ENCODE results near the gene SMAD6. TPM values are rescaled to one million over a fixed set of nuclear protein-coding genes. Genes with fewer than 3 reads are reported as not detected.

SMAD6 gene
- total and polyA plus RNA-seq, 2 experiments from 2014 or later = 26.6 to 35.4 TPM

DNA sequence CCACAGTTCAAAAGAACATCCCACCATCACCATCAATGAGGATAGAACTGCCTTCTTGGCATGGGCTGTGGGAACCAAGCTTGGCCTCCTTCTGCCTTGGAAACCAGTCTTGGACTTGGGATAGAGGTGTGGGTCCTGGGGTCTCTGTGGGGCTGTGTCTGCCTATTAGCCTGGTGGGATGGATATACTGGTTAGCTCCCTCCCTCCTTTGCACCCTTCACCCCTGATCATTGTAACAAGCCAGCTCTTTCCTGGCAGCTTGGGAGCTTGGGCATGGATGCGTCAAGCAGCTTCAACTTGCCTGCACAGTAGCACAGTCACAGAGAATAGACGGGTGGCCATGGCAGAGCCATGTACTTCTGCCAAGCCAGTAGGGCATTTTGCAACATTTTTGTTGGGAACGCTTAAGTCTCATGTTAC is 65.2 kb downstream of the SMAD6 start:
- TF ChIP-seq EZH2 (IDR thresholded peaks at IDR 0.05; ENCODE audit: borderline replicate concordance) (no peak), EZH2phosphoT487 (IDR thresholded peaks at IDR 0.05; ENCODE audit: low read depth, severe bottlenecking, unreplicated experiment) (no peak)
- TF ChIP-seq, protein P1, sequence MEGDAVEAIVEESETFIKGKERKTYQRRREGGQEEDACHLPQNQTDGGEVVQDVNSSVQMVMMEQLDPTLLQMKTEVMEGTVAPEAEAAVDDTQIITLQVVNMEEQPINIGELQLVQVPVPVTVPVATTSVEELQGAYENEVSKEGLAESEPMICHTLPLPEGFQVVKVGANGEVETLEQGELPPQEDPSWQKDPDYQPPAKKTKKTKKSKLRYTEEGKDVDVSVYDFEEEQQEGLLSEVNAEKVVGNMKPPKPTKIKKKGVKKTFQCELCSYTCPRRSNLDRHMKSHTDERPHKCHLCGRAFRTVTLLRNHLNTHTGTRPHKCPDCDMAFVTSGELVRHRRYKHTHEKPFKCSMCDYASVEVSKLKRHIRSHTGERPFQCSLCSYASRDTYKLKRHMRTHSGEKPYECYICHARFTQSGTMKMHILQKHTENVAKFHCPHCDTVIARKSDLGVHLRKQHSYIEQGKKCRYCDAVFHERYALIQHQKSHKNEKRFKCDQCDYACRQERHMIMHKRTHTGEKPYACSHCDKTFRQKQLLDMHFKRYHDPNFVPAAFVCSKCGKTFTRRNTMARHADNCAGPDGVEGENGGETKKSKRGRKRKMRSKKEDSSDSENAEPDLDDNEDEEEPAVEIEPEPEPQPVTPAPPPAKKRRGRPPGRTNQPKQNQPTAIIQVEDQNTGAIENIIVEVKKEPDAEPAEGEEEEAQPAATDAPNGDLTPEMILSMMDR (IDR thresholded peaks at IDR 0.05; ENCODE audit: poor library complexity) = no peak
- Histone ChIP-seq H3K4me3 (no peak overlapping the region), H3K4me1 (ENCODE audit: insufficient read depth) (peaks cover 92% of the 10 kb centered on the region), H3K4me2 (no peak overlapping the region), H3K36me3 (replicated peaks; ENCODE audit: insufficient read depth, low read depth) (no peaks in the 10 kb centered on the region), H2AFZ (no peak overlapping the region), H3K79me2 (peaks cover 93% of the 10 kb centered on the region), H3K9me3 (ENCODE audit: low read depth) (no peaks in the 10 kb centered on the region), H4K20me1 (ENCODE audit: insufficient read depth, poor library complexity, severe bottlenecking) (peaks cover 16% of the 10 kb centered on the region), H3K27ac (peak overlapping the region; percentile 98), H3K9me2 (replicated peaks; ENCODE audit: insufficient read depth) (no peaks in the 10 kb centered on the region), H3K27me3 (no peaks in the 10 kb centered on the region)
- WGBS (ENCODE audit: low lambda C conversion rate, missing lambda C conversion rate) = 93% methylated on average over 3 of the region's 3 CpGs
- no peak for DNase-seq (ENCODE audit: low spot score)

DNA sequence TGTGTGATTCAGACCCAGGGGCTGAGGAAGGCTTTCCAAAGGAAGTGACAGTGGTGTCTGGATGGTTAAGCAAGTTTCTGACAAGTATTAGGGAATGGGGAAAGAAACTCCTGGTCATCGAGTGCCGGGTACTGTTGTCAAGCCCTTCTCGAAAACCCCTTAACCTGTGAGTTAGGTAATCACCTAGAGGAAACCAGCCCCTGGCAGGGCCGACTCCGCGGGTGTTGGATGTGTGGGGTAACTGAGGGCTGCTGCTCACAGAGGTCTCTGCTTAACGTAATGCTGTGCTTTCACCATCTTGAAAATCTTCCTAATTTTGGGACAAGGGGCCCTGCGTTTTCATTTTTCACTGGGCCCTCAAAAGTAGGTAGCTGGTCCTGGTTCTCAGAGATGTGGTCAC is 67.0 kb downstream of the SMAD6 start:
- Histone ChIP-seq H3K4me3 (no peak overlapping the region), H4K20me1 (ENCODE audit: insufficient read depth, poor library complexity, severe bottlenecking) (peaks cover 16% of the 10 kb centered on the region), H3K4me1 (ENCODE audit: insufficient read depth) (peaks cover 92% of the 10 kb centered on the region), H3K27me3 (no peaks in the 10 kb centered on the region), H3K79me2 (peaks cover 83% of the 10 kb centered on the region), H2AFZ (no peak overlapping the region), H3K36me3 (replicated peaks; ENCODE audit: insufficient read depth, low read depth) (no peaks in the 10 kb centered on the region), H3K9me2 (replicated peaks; ENCODE audit: insufficient read depth) (no peaks in the 10 kb centered on the region), H3K4me2 (no peak overlapping the region), H3K9me3 (ENCODE audit: low read depth) (no peaks in the 10 kb centered on the region), H3K27ac (peak overlapping the region; percentile 98)
- no peak for DNase-seq (ENCODE audit: low spot score)
- 94% methylated on average over 8 of the region's 8 CpGs for WGBS (ENCODE audit: low lambda C conversion rate, missing lambda C conversion rate)
- TF ChIP-seq, protein P1 (IDR thresholded peaks at IDR 0.05; ENCODE audit: poor library complexity) = no peak
- TF ChIP-seq EZH2 (IDR thresholded peaks at IDR 0.05; ENCODE audit: borderline replicate concordance) = no peak
- no peak for TF ChIP-seq EZH2phosphoT487 (IDR thresholded peaks at IDR 0.05; ENCODE audit: low read depth, severe bottlenecking, unreplicated experiment)

DNA sequence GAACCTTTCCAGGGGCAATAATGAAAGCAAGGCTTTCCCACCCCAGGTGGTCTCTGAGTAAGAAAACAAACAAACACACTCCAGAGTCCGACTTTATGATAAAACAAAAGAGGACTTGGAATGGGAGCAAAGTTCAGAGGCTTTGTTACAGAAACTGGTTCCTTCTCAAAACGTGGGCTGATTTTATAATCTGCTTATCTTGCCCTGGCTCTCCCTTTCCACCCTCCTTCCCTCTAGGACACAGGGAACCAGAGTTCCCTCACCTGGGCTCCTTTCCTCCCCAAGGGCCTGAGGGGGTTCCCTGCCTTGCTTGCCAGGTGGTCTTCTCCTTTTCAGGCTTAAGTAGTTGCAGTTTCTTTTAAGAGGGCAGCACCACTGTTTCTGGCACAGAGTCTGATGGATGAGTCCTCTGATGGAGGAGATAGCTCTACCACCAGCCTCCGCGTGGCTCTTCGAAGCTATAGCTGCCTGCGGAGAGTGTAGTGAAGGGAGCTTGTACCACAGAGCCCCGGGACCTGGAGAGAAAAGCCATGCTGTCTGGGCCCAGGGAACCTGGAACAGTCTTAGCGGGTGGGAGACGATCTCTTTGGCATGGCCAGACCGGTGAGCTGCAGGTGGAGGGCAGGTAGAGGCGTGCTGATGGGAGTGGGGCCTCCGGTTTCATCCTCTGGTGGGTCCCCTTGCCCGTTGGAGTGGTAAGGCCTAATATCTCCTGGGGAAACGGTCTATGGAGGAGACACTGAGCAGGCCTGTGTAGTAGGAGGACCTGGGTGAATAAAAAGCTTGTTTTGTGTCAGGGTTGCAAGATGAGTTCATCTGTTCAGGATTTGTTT is 68.7 kb downstream of the SMAD6 start:
- Histone ChIP-seq H3K4me1 (ENCODE audit: insufficient read depth) (peaks cover 91% of the 10 kb centered on the region), H3K27me3 (no peaks in the 10 kb centered on the region), H3K4me2 (peak overlapping the region; percentile 62), H3K9me3 (ENCODE audit: low read depth) (no peaks in the 10 kb centered on the region), H2AFZ (no peak overlapping the region), H3K36me3 (replicated peaks; ENCODE audit: insufficient read depth, low read depth) (no peaks in the 10 kb centered on the region), H3K9me2 (replicated peaks; ENCODE audit: insufficient read depth) (no peaks in the 10 kb centered on the region), H4K20me1 (ENCODE audit: insufficient read depth, poor library complexity, severe bottlenecking) (peaks cover 24% of the 10 kb centered on the region), H3K4me3 (no peak overlapping the region), H3K27ac (peak overlapping the region; percentile 98), H3K79me2 (peaks cover 79% of the 10 kb centered on the region)
- DNase-seq (ENCODE audit: low spot score) = peak; percentile 68
- no peak for TF ChIP-seq EZH2 (IDR thresholded peaks at IDR 0.05; ENCODE audit: borderline replicate concordance)
- no peak for TF ChIP-seq EZH2phosphoT487 (IDR thresholded peaks at IDR 0.05; ENCODE audit: low read depth, severe bottlenecking, unreplicated experiment)
- TF ChIP-seq, protein P1 (IDR thresholded peaks at IDR 0.05; ENCODE audit: poor library complexity) = no peak
- WGBS (ENCODE audit: low lambda C conversion rate, missing lambda C conversion rate) = 51% methylated on average over 14 of the region's 14 CpGs

All from hepatocyte (in vitro differentiated cells).